Colonic mucosa (tissue), 4 donors: ENCODE results near the gene MET. TPM values are rescaled to one million over a fixed set of nuclear protein-coding genes. Genes with fewer than 3 reads are reported as not detected.
"Not testable (repeated sequence)": the region's sequence is repeated elsewhere in the genome, so short reads cannot be mapped to it uniquely, and the experiment has no call there.

Experiments used
- DNase-seq: peaks from one replicate; pipeline ENCODE4 v3.0.0-alpha.2; 2020
- H3K27ac ChIP-seq: fragments of 200-600 bp; one replicate; pipeline ENCODE4 v1.8.0; 2021
- H3K27me3 ChIP-seq: fragments of 200-600 bp; one replicate; pipeline ENCODE4 v1.8.0; 2021
- H3K36me3 ChIP-seq: fragments of 200-600 bp; one replicate; pipeline ENCODE4 v1.8.0; 2021
- H3K4me1 ChIP-seq: fragments of 200-600 bp; one replicate; pipeline ENCODE4 v1.8.0; 2021; ENCODE audit warnings: mild to moderate bottlenecking
- H3K4me3 ChIP-seq: fragments of 200-600 bp; one replicate; pipeline ENCODE4 v1.8.0; 2021
- H3K9ac ChIP-seq, 2 donors: one replicate each; pipeline ENCODE4 v1.7.0; 2013; ENCODE audit warnings: control low read depth in 2 of 2, low read depth in 2 of 2, low read length in 2 of 2
- H3K9me3 ChIP-seq: fragments of 200-600 bp; one replicate; pipeline ENCODE4 v1.8.0; 2021
- intact Hi-C: fragments of 100-400 bp; cut with DNase I; formaldehyde crosslinking; loops from one replicate; pipeline ENCODE4 v1.14.1; 2022
- total RNA-seq, 2 donors: library from RNA; stranded (reverse); fragmentation: NEBNext Ultra II Directional in 1 of 2; extraction: Animal tissue kit (Norgen Biotek cat#: 25700) in 1 of 2; gene quantifications; one replicate each; pipeline ENCODE4 v1.2.1, GENCODE V29; 2021
- TF ChIP-seq, protein P1 (sequence below): fragments of 200-600 bp; IDR thresholded peaks from one replicate; pipeline ENCODE4 v1.8.0; 2022; ENCODE audit warnings: antibody characterized with exemption, mild to moderate bottlenecking
- donor health status: healthy.
- donor health status: DM: no; HTN: no; CAD: no.
- donor health status: DM: no; HTN: no; CAD: no.

Gene MET
- total RNA-seq, 2 donors from 2014 or later = 38.3 to 45.3 TPM

GRCh38 chr7:116711790-116712189, 39.8 kb downstream of the MET start:
- no peak overlapping the region for H3K27ac ChIP-seq

DNA sequence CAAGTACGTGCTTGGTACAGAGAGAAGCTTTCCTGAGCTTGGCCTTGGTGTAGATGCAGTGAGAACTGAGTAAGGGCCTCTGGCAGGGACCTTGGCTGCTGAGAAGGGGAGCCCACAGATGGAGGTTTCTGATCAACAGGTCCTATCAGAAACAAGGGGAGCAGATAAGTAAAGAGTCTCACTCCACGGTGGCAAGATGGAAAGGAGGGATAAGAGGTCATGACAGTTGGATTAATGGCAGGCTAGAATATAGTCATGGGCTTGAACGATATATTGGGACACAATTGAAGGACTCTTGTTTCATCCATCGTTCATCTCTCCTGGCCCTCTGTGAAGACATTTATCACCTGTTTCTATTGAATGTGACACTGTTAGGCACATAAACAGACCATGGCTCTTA, 41.5 kb downstream of the MET start:
- Histone ChIP-seq H3K4me1 (no peaks in the 10 kb centered on the region), H3K36me3 (no peaks in the 10 kb centered on the region), H3K27ac (no peak overlapping the region), H3K27me3 (no peaks in the 10 kb centered on the region), H3K9me3 (no peaks in the 10 kb centered on the region), H3K9ac (no peak overlapping the region), H3K4me3 (no peak overlapping the region)
- no peak for DNase-seq
- TF ChIP-seq, protein P1, sequence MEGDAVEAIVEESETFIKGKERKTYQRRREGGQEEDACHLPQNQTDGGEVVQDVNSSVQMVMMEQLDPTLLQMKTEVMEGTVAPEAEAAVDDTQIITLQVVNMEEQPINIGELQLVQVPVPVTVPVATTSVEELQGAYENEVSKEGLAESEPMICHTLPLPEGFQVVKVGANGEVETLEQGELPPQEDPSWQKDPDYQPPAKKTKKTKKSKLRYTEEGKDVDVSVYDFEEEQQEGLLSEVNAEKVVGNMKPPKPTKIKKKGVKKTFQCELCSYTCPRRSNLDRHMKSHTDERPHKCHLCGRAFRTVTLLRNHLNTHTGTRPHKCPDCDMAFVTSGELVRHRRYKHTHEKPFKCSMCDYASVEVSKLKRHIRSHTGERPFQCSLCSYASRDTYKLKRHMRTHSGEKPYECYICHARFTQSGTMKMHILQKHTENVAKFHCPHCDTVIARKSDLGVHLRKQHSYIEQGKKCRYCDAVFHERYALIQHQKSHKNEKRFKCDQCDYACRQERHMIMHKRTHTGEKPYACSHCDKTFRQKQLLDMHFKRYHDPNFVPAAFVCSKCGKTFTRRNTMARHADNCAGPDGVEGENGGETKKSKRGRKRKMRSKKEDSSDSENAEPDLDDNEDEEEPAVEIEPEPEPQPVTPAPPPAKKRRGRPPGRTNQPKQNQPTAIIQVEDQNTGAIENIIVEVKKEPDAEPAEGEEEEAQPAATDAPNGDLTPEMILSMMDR = no peak
- intact Hi-C loops = no loop called here

More at GRCh38 chr7:116711790-116712189, 39.8 kb downstream of the MET start:
- H3K36me3 ChIP-seq = no peaks in the 10 kb centered on the region
- DNase-seq = no peak
- H3K27me3 ChIP-seq = no peaks in the 10 kb centered on the region
- no peaks in the 10 kb centered on the region for H3K4me1 ChIP-seq
- H3K9ac ChIP-seq = no peak overlapping the region
- H3K4me3 ChIP-seq = no peak overlapping the region
- TF ChIP-seq, protein P1 = no peak
- H3K9me3 ChIP-seq = no peaks in the 10 kb centered on the region
- intact Hi-C loops = no loop called here

DNA sequence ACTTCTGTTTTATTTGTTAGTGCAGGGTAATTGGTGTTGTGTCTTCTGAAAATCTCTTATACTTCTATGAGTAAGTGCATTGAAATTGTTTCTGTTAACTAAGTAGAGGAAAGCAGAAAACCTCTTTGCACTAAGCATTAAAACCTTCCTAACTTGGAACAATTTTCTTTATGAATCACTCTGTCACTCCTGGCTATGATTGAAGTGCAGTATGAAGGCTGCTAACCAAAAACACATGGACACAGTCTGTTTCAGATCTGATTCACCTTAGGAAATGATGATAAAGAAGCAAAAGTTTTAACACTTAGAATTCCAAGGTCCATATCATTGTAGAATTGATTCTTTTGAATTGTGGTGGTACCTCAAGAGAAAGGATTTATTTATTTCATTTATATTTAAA, 41.9 kb downstream of the MET start:
- H3K4me3 ChIP-seq = no peak overlapping the region
- H3K9me3 ChIP-seq = no peaks in the 10 kb centered on the region
- no peak overlapping the region for H3K27ac ChIP-seq
- TF ChIP-seq, protein P1 = no peak
- H3K4me1 ChIP-seq = no peaks in the 10 kb centered on the region
- no peak for DNase-seq
- no peaks in the 10 kb centered on the region for H3K36me3 ChIP-seq
- H3K27me3 ChIP-seq = no peaks in the 10 kb centered on the region
- H3K9ac ChIP-seq = no peak overlapping the region
- intact Hi-C loops = no loop called here

DNA sequence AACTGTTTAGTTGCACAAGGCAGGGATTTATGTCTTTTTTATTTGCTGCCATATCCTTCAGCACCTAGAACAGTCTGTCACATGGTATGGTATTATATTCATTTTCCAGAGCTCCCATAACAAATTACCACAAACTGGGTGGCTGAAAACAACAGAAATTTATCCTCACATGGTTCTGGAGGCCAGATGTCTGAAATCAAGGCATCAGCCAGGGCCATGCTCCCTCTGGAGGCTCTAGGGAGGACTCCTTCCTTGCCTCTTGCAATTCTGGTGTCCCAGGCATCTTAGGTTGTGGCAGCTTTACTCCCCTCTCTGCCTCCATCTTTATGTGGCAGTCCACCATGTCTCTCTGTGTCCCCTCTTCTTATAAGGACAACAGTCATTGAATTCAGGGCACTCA, 43.1 kb downstream of the MET start:
- no peak for DNase-seq
- Histone ChIP-seq H3K9me3 (no peaks in the 10 kb centered on the region), H3K36me3 (no peaks in the 10 kb centered on the region), H3K27ac (no peak overlapping the region), H3K9ac (no peak overlapping the region), H3K4me3 (no peak overlapping the region), H3K27me3 (no peaks in the 10 kb centered on the region), H3K4me1 (no peaks in the 10 kb centered on the region)
- TF ChIP-seq, protein P1 = no peak
- intact Hi-C loops = no loop called here

DNA sequence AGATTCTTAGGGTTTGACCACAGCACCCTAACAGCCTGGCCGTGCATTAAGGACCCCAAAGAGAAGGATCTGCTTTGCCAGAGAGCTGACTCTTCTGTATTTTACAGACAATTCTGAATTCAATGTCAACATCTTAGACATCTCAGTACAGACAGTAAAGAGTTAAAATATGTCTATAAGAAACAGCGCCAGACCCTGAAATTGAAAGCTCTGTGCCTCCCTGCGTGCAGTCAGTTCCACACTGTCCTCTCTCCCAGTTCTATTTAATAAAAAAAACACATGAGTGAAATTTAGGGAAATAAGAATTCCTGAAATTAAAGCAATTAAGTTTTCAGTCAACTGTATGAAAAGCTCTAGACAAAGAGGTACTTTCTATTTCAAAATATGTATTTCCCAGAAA, 45.1 kb downstream of the MET start:
- H3K36me3 ChIP-seq = no peaks in the 10 kb centered on the region
- intact Hi-C loops = no loop called here
- no peaks in the 10 kb centered on the region for H3K4me1 ChIP-seq
- H3K9me3 ChIP-seq = no peaks in the 10 kb centered on the region
- no peak overlapping the region for H3K27ac ChIP-seq
- TF ChIP-seq, protein P1 = no peak
- no peaks in the 10 kb centered on the region for H3K27me3 ChIP-seq
- no peak for DNase-seq
- H3K9ac ChIP-seq = no peak overlapping the region
- no peak overlapping the region for H3K4me3 ChIP-seq

DNA sequence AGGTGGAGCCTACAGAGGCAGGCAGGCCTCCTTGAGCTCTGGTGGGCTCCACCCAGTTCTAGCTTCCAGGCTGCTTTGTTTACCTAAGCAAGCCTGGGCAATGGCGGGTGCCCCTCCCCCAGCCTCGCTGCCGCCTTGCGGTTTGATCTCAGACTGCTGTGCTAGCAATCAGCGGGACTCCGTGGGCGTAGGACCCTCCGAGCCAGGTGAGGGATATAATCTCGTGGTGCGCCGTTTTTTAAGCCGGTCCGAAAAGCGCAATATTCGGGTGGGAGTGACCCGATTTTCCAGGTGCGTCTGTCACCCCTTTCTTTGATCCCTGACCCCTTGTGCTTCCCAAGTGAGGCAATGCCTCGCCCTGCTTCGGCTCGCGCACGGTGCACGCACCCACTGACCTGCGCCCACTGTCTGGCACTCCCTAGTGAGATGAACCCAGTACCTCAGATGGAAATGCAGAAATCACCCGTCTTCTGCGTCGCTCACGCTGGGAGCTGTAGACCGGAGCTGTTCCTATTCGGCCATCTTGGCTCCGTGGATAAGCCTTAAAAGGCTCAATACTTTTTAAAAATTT, 52.0 kb downstream of the MET start:
- DNase-seq = not testable (repeated sequence)

More for the DNA sequence above, 52.0 kb downstream of the MET start:
- H3K36me3 ChIP-seq, H3K4me3 ChIP-seq, H3K27me3 ChIP-seq, H3K9ac ChIP-seq, H3K9me3 ChIP-seq, H3K4me1 ChIP-seq, H3K27ac ChIP-seq, intact Hi-C loops: not testable (repeated sequence)
